PC-3 (cell line): ENCODE data around the gene MAN1B1. TPM values are rescaled to one million over a fixed set of nuclear protein-coding genes. Genes with fewer than 3 reads are reported as not detected.

Experiments
- ATAC-seq: fragments of 200-7000 bp; cut with Tn5 transposase; 2 replicates; pipeline ENCODE4 v1.9.1; 2020; ENCODE audit warnings: mild to moderate bottlenecking, moderate library complexity
- BruUV-seq: library from RNA; stranded (reverse); fragments of 400-500 nt; replicated peaks from 2 replicates; lab custom pipeline; 2021; lab: Mats Ljungman, UMichigan
- CTCF ChIA-PET: fragments of 300-600 bp; sonication (Branson Sonifier 250); formaldehyde crosslinking; loops from one replicate; lab custom pipeline; 2022; ENCODE audit warnings: antibody characterized with exemption; lab: Charles Lee
- POLR2A ChIA-PET: fragments of 300-600 bp; sonication (Branson Sonifier 250); formaldehyde crosslinking; loops from one replicate; lab custom pipeline; 2022; ENCODE audit warnings: antibody characterized with exemption; ENCODE audit not compliant: unreplicated experiment; lab: Charles Lee
- DNase-seq: peaks from one replicate; pipeline ENCODE4 v3.0.0-alpha.2; 2015
- H2AFZ ChIP-seq: fragments of 300-600 bp; sonication (generic); 2 replicates; pipeline ENCODE4 v1.6.0; 2016; ENCODE audit warnings: antibody characterized with exemption, low read length
- H3F3A ChIP-seq: fragments of 300-600 bp; sonication (generic); one replicate; pipeline ENCODE4 v1.6.0; 2017; ENCODE audit warnings: antibody characterized with exemption, low read length, control low read depth, mild to moderate bottlenecking; ENCODE audit not compliant: unreplicated experiment
- H3K27ac ChIP-seq: fragments of 300-600 bp; sonication (generic); 2 replicates; pipeline ENCODE4 v1.5.1; 2016; ENCODE audit warnings: mild to moderate bottlenecking, low read length
- H3K27me3 ChIP-seq: fragments of 300-600 bp; sonication (generic); 2 replicates; pipeline ENCODE4 v1.6.1; 2016; ENCODE audit warnings: low read length, mixed read lengths
- H3K36me3 ChIP-seq: fragments of 300-600 bp; sonication (generic); 2 replicates; pipeline ENCODE4 v1.6.1; 2016; ENCODE audit warnings: low read depth, mixed run types, low read length, mixed read lengths
- H3K4me1 ChIP-seq: fragments of 300-600 bp; sonication (generic); 2 replicates; pipeline ENCODE4 v1.5.1; 2016; ENCODE audit warnings: low read length; ENCODE audit not compliant: insufficient read depth
- H3K4me2 ChIP-seq: fragments of 300-600 bp; sonication (generic); 2 replicates; pipeline ENCODE4 v1.6.0; 2016; ENCODE audit warnings: low read length
- H3K4me3 ChIP-seq: fragments of 300-600 bp; sonication (generic); 2 replicates; pipeline ENCODE4 v1.5.1; 2016; ENCODE audit warnings: mild to moderate bottlenecking, low read length, mixed read lengths
- H3K79me2 ChIP-seq: fragments of 300-600 bp; sonication (generic); 2 replicates; pipeline ENCODE4 v1.6.1; 2017; ENCODE audit warnings: low read length, mixed read lengths
- H3K9ac ChIP-seq: fragments of 300-600 bp; sonication (generic); 2 replicates; pipeline ENCODE4 v1.6.0; 2016; ENCODE audit warnings: mild to moderate bottlenecking, low read length
- H3K9me2 ChIP-seq: fragments of 300-600 bp; sonication (generic); replicated peaks from 2 replicates; pipeline ENCODE4 v1.6.1; 2016; ENCODE audit warnings: mixed run types, low read length, mixed read lengths
- H3K9me3 ChIP-seq: fragments of 300-600 bp; sonication (generic); 2 replicates; pipeline ENCODE4 v1.6.1; 2016; ENCODE audit warnings: low read length, mixed read lengths
- H4K20me1 ChIP-seq: fragments of 300-600 bp; sonication (generic); 2 replicates; pipeline ENCODE4 v1.6.1; 2016; ENCODE audit warnings: low read length, mixed read lengths
- EZH2 ChIP-seq: fragments of 300-600 bp; sonication (generic); IDR thresholded peaks from one replicate; pipeline ENCODE4 v1.6.1; 2017; ENCODE audit warnings: antibody characterized with exemption, mild to moderate bottlenecking, low read length; ENCODE audit not compliant: unreplicated experiment
- EZH2phosphoT487 ChIP-seq: fragments of 300-600 bp; sonication (generic); IDR thresholded peaks from 2 replicates; pipeline ENCODE4 v1.6.1; 2018; ENCODE audit warnings: mild to moderate bottlenecking, antibody characterized with exemption, low read length, borderline replicate concordance
- intact Hi-C: fragments of 100-400 bp; cut with micrococcal nuclease; formaldehyde crosslinking; loops from 2 replicates; pipeline ENCODE4 v1.9.0; 2023
- total RNA-seq: library from RNA; depleted of rRNA; stranded (reverse); fragments of >200 nt; gene quantifications from 2 replicates; pipeline ENCODE4 v1.2.3, GENCODE V29; 2014
- TF ChIP-seq, protein P1 (sequence below): fragments of 300-600 bp; sonication (generic); conservative IDR thresholded peaks from 2 replicates; pipeline ENCODE4 v1.5.1; 2017; ENCODE audit warnings: antibody characterized with exemption, low read depth, mild to moderate bottlenecking, low read length

Gene MAN1B1
- total RNA-seq, 1 experiment from 2014 or later, result 65.5 TPM

GRCh38 chr9:137113385-137114159 is 26.8 kb downstream of the MAN1B1 start:
- intact Hi-C loops, result no loop called here
- Histone ChIP-seq H4K20me1 (no peaks in the 10 kb centered on the region), H3K4me2 (peak overlapping the region; percentile 31), H2AFZ (no peak overlapping the region), H3K9me2 (no peaks in the 10 kb centered on the region), H3K36me3 (no peaks in the 10 kb centered on the region), H3K79me2 (no peaks in the 10 kb centered on the region), H3K4me1 (0 out of 2 replicates have a peak, but pooled peaks cover 5% of the 10 kb centered on the region), H3K27ac (no peak overlapping the region), H3K4me3 (no peak overlapping the region), H3K9me3 (no peaks in the 10 kb centered on the region), H3K27me3 (no peaks in the 10 kb centered on the region), H3K9ac (no peak overlapping the region), H3F3A (no peaks in the 10 kb centered on the region)
- DNase-seq, result no peak
- no peak for TF ChIP-seq EZH2phosphoT487
- TF ChIP-seq EZH2, result no peak
- TF ChIP-seq, protein P1, sequence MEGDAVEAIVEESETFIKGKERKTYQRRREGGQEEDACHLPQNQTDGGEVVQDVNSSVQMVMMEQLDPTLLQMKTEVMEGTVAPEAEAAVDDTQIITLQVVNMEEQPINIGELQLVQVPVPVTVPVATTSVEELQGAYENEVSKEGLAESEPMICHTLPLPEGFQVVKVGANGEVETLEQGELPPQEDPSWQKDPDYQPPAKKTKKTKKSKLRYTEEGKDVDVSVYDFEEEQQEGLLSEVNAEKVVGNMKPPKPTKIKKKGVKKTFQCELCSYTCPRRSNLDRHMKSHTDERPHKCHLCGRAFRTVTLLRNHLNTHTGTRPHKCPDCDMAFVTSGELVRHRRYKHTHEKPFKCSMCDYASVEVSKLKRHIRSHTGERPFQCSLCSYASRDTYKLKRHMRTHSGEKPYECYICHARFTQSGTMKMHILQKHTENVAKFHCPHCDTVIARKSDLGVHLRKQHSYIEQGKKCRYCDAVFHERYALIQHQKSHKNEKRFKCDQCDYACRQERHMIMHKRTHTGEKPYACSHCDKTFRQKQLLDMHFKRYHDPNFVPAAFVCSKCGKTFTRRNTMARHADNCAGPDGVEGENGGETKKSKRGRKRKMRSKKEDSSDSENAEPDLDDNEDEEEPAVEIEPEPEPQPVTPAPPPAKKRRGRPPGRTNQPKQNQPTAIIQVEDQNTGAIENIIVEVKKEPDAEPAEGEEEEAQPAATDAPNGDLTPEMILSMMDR, result no peak
- ATAC-seq, result peak; percentile 15; the same call in 1 of the 2 replicates
- CTCF ChIA-PET, result no interaction called here
- BruUV-seq, result no TSS peak
- POLR2A ChIA-PET, result no interaction called here

DNA sequence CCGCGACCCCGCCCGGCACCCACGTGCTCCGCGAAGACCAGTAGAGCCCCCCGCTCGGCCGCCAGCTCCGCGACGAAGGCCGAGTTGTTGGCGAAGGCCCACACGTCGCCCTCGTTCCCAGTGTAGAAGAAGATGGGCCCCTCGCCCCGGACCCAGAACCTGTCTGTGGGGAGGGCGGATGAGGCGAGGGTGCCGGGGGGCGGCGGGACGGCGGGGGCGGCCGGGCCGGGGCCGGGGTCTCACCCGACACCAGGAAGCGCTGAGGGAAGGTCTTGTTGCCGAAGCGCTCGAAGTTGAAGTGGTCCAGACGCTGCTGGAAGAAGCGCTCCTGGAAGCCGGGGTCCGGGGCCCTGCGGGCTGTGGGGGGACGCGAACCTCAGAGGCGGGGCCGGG is 27.4 kb downstream of the MAN1B1 start:
- TF ChIP-seq EZH2, result no peak
- TF ChIP-seq, protein P1, result no peak
- no peak for TF ChIP-seq EZH2phosphoT487
- Histone ChIP-seq H3K27me3 (no peaks in the 10 kb centered on the region), H3K9me3 (no peaks in the 10 kb centered on the region), H3K4me3 (peak overlapping the region; percentile 70), H4K20me1 (no peaks in the 10 kb centered on the region), H3K79me2 (no peaks in the 10 kb centered on the region), H3F3A (no peaks in the 10 kb centered on the region), H3K9me2 (no peaks in the 10 kb centered on the region), H3K9ac (peak overlapping the region; percentile 49), H3K4me1 (0 out of 2 replicates have a peak, but pooled peaks cover 5% of the 10 kb centered on the region), H2AFZ (peak overlapping the region; percentile 77; the same call in 1 of the 2 replicates), H3K36me3 (no peaks in the 10 kb centered on the region), H3K4me2 (peak overlapping the region; percentile 82), H3K27ac (no peak overlapping the region)
- intact Hi-C loops, result no loop called here
- CTCF ChIA-PET, result no interaction called here
- DNase-seq (no peak), ATAC-seq (peak; percentile 17)
- POLR2A ChIA-PET, result no interaction called here
- no TSS peak for BruUV-seq
